SK-N-SH (cell line): ENCODE measurements around the gene GMPPA.

Experiments used
- CHD2 ChIP-seq: fragments of 150-350 bp; IDR thresholded peaks from 2 replicates; pipeline ENCODE4 v1.6.1; 2018; ENCODE audit warnings: low read length; ENCODE audit not compliant: partially characterized antibody
- GATA2 ChIP-seq: sonication (generic); formaldehyde crosslinking; IDR thresholded peaks from 2 replicates; pipeline ENCODE4 v1.5.0; 2020; ENCODE audit warnings: mild to moderate bottlenecking, missing genetic modification reagents
- POLR2AphosphoS5 ChIP-seq: IDR thresholded peaks from 2 replicates; pipeline ENCODE4 v1.6.1; 2012; ENCODE audit warnings: low read depth, low read length
- RAD21 ChIP-seq: IDR thresholded peaks from 2 replicates; pipeline ENCODE4 v1.6.1; 2012; ENCODE audit warnings: mild to moderate bottlenecking, low read length
- RCOR1 ChIP-seq: fragments of 150-350 bp; IDR thresholded peaks from 2 replicates; pipeline ENCODE4 v1.6.1; 2017; ENCODE audit warnings: antibody characterized with exemption, low read length
- TEAD4 ChIP-seq: IDR thresholded peaks from 2 replicates; pipeline ENCODE4 v1.4.0; 2012; ENCODE audit warnings: mild to moderate bottlenecking, borderline replicate concordance; ENCODE audit not compliant: insufficient read depth
- TF ChIP-seq, protein P1 (sequence below): fragments of 200-600 bp; sonication (generic); IDR thresholded peaks from 2 replicates; pipeline ENCODE4 v1.6.1; 2017; ENCODE audit warnings: antibody characterized with exemption, mild to moderate bottlenecking, moderate library complexity

DNA sequence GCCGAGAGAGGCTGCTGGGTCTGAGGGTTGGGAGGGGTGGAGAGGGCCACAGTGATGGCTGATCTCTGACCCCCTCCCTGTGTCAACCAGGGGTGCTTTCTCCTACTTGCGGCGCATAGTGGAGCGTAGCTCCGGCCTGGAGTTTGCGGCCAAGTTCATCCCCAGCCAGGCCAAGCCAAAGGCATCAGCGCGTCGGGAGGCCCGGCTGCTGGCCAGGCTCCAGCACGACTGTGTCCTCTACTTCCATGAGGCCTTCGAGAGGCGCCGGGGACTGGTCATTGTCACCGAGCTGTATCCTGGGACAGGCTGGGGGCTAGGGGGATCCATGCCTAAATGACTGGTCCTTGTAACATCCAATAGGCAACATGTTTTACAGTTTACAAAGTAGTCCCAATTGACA lies 20.9 kb upstream of the GMPPA start:
- TF ChIP-seq, protein P1, sequence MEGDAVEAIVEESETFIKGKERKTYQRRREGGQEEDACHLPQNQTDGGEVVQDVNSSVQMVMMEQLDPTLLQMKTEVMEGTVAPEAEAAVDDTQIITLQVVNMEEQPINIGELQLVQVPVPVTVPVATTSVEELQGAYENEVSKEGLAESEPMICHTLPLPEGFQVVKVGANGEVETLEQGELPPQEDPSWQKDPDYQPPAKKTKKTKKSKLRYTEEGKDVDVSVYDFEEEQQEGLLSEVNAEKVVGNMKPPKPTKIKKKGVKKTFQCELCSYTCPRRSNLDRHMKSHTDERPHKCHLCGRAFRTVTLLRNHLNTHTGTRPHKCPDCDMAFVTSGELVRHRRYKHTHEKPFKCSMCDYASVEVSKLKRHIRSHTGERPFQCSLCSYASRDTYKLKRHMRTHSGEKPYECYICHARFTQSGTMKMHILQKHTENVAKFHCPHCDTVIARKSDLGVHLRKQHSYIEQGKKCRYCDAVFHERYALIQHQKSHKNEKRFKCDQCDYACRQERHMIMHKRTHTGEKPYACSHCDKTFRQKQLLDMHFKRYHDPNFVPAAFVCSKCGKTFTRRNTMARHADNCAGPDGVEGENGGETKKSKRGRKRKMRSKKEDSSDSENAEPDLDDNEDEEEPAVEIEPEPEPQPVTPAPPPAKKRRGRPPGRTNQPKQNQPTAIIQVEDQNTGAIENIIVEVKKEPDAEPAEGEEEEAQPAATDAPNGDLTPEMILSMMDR: no peak
- no peak for TF ChIP-seq RAD21
- TF ChIP-seq GATA2: no peak
- TF ChIP-seq RCOR1: no peak
- TF ChIP-seq POLR2AphosphoS5: no peak
- TF ChIP-seq TEAD4: no peak
- TF ChIP-seq CHD2: no peak
